Astrocyte (in vitro differentiated cells and primary cell): ENCODE measurements around the gene CYB5R2. TPM values are rescaled to one million over a fixed set of nuclear protein-coding genes. Genes with fewer than 3 reads are reported as not detected.

Source experiments
- DNase-seq: peaks from one replicate; pipeline ENCODE4 v3.0.0-alpha.2; 2010; ENCODE audit warnings: low read depth
- FAIRE-seq: peaks from 2 replicates; lab custom pipeline; 2011; peaks lifted over from hg19 to GRCh38; lab: Jason Lieb, UNC
- H2AFZ ChIP-seq: 2 replicates; pipeline ENCODE4 v1.6.0; 2012; ENCODE audit warnings: low read depth, low read length, inconsistent platforms
- H3K27ac ChIP-seq: 2 replicates; pipeline ENCODE4 v1.5.1; 2011; ENCODE audit warnings: low read depth, low read length, inconsistent platforms
- H3K27me3 ChIP-seq: 2 replicates; pipeline ENCODE4 v1.6.0; 2011; ENCODE audit warnings: low read length, inconsistent platforms; ENCODE audit not compliant: insufficient read depth
- H3K36me3 ChIP-seq: 2 replicates; pipeline ENCODE4 v1.5.1; 2011; ENCODE audit warnings: low read length, inconsistent platforms; ENCODE audit not compliant: insufficient read depth
- H3K4me1 ChIP-seq: 2 replicates; pipeline ENCODE4 v1.5.1; 2011; ENCODE audit warnings: low read length, inconsistent platforms; ENCODE audit not compliant: insufficient read depth
- H3K4me2 ChIP-seq: 2 replicates; pipeline ENCODE4 v1.6.0; 2012; ENCODE audit warnings: low read length, inconsistent platforms
- H3K4me3 ChIP-seq: 2 replicates; pipeline ENCODE4 v1.5.1; 2011; ENCODE audit warnings: low read depth, mild to moderate bottlenecking, low read length, inconsistent platforms; ENCODE audit not compliant: insufficient read depth
- H3K79me2 ChIP-seq: 2 replicates; pipeline ENCODE4 v1.6.0; 2012; ENCODE audit warnings: mild to moderate bottlenecking, low read length, inconsistent platforms; ENCODE audit not compliant: insufficient read depth
- H3K9ac ChIP-seq: 2 replicates; pipeline ENCODE4 v1.6.0; 2012; ENCODE audit warnings: mild to moderate bottlenecking, low read length, inconsistent platforms
- H3K9me3 ChIP-seq: 2 replicates; pipeline ENCODE4 v1.5.1; 2012; ENCODE audit warnings: low read depth, mild to moderate bottlenecking, low read length, inconsistent platforms; ENCODE audit not compliant: insufficient read depth
- H4K20me1 ChIP-seq: 2 replicates; pipeline ENCODE4 v1.6.0; 2012; ENCODE audit warnings: low read length, inconsistent platforms; ENCODE audit not compliant: insufficient read depth
- H3K27ac Mint-ChIP-seq: one replicate; pipeline ENCODE4 v1.8.0; 2021; ENCODE audit warnings: mild to moderate bottlenecking, mixed read lengths; ENCODE audit not compliant: unreplicated experiment
- H3K27me3 Mint-ChIP-seq: one replicate; pipeline ENCODE4 v1.8.0; 2021; ENCODE audit warnings: low read depth, mixed read lengths; ENCODE audit not compliant: unreplicated experiment
- H3K36me3 Mint-ChIP-seq: one replicate; pipeline ENCODE4 v1.8.0; 2021; ENCODE audit warnings: low read depth, mixed read lengths; ENCODE audit not compliant: unreplicated experiment
- H3K4me1 Mint-ChIP-seq: one replicate; pipeline ENCODE4 v1.8.0; 2021; ENCODE audit warnings: low read depth, mixed read lengths; ENCODE audit not compliant: unreplicated experiment
- H3K4me3 Mint-ChIP-seq: one replicate; pipeline ENCODE4 v1.8.0; 2021; ENCODE audit warnings: mild to moderate bottlenecking, moderate library complexity, mixed read lengths; ENCODE audit not compliant: unreplicated experiment
- H3K9me3 Mint-ChIP-seq: one replicate; pipeline ENCODE4 v1.8.0; 2021; ENCODE audit warnings: mild to moderate bottlenecking, mixed read lengths; ENCODE audit not compliant: unreplicated experiment
- EZH2 ChIP-seq: IDR thresholded peaks from 2 replicates; pipeline ENCODE4 v1.6.1; 2012; ENCODE audit warnings: mild to moderate bottlenecking, low read length, inconsistent platforms; ENCODE audit not compliant: insufficient read depth
- total RNA-seq: library from RNA; stranded (reverse); gene quantifications from 2 replicates; pipeline ENCODE4 v1.2.1, GENCODE V29; 2021
- TF ChIP-seq, protein P1 (sequence below): IDR thresholded peaks from 2 replicates; pipeline ENCODE4 v1.5.1; 2011; ENCODE audit warnings: low read depth, mild to moderate bottlenecking, inconsistent platforms, low read length, moderate library complexity; ENCODE audit not compliant: insufficient read depth

Gene CYB5R2
- total RNA-seq, 1 donor from 2014 or later: 11.9 TPM

DNA sequence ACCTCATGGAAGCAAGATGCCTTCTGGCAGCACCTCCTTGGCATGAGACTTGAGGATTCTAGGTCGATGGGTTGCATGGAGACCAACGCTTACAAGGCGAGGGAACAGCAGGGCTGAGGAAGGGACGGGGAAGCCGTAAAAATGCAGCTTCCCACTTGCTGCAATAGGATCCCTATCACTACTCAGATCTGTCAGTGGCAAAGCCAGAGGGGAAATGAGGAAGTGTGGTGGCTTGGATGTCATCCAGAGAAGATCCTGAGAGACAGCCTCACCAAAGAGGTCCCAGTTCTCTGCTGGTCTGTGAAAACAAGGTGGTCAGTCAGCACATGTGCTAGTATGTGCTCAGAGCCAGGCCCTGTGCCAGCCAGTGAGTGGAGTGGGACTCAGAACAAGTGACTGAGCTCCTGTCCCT is 22.2 kb downstream of the CYB5R2 start:
- Histone ChIP-seq H3K79me2 (no peaks in the 10 kb centered on the region), H4K20me1 (no peaks in the 10 kb centered on the region), H3K4me1 (no peaks in the 10 kb centered on the region), H3K4me2 (no peak overlapping the region), H3K36me3 (no peaks in the 10 kb centered on the region), H3K27me3 (no peaks in the 10 kb centered on the region), H3K4me3 (no peak overlapping the region), H2AFZ (no peak overlapping the region), H3K9me3 (no peaks in the 10 kb centered on the region), H3K27ac (no peak overlapping the region), H3K9ac (no peak overlapping the region)
- H3K4me1 Mint-ChIP-seq: peaks cover 3% of the 10 kb centered on the region
- H3K36me3 Mint-ChIP-seq: peaks cover 8% of the 10 kb centered on the region
- H3K9me3 Mint-ChIP-seq: no peaks in the 10 kb centered on the region
- H3K27me3 Mint-ChIP-seq: peaks cover 41% of the 10 kb centered on the region
- FAIRE-seq (no peak), DNase-seq (no peak)
- TF ChIP-seq, protein P1, sequence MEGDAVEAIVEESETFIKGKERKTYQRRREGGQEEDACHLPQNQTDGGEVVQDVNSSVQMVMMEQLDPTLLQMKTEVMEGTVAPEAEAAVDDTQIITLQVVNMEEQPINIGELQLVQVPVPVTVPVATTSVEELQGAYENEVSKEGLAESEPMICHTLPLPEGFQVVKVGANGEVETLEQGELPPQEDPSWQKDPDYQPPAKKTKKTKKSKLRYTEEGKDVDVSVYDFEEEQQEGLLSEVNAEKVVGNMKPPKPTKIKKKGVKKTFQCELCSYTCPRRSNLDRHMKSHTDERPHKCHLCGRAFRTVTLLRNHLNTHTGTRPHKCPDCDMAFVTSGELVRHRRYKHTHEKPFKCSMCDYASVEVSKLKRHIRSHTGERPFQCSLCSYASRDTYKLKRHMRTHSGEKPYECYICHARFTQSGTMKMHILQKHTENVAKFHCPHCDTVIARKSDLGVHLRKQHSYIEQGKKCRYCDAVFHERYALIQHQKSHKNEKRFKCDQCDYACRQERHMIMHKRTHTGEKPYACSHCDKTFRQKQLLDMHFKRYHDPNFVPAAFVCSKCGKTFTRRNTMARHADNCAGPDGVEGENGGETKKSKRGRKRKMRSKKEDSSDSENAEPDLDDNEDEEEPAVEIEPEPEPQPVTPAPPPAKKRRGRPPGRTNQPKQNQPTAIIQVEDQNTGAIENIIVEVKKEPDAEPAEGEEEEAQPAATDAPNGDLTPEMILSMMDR: no peak
- no peak overlapping the region for H3K4me3 Mint-ChIP-seq
- no peak overlapping the region for H3K27ac Mint-ChIP-seq

DNA sequence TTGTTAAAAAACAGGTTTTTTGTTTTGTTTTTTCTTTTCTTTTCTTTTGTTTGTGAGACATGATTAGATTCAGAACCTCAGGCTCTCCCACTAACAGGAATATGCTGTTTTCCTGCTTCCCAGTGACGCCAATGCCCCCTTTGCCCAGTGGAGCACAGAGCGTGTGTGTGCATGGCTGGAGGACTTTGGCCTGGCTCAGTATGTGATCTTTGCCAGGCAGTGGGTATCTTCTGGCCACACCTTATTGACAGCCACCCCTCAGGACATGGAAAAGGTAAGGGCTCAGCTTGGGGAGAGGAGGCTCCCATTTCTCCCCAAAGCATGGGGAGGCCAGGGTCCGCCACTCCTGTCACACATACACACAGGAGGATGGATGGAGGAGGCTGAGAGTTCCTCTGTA is 25.0 kb downstream of the CYB5R2 start:
- TF ChIP-seq EZH2: no peak
- TF ChIP-seq, protein P1: no peak
- H3K4me1 Mint-ChIP-seq: peaks cover 3% of the 10 kb centered on the region
- no peak for FAIRE-seq
- Histone ChIP-seq H2AFZ (no peak overlapping the region), H3K9ac (no peak overlapping the region), H3K36me3 (no peaks in the 10 kb centered on the region), H3K4me2 (no peak overlapping the region), H3K27ac (no peak overlapping the region), H3K4me1 (no peaks in the 10 kb centered on the region), H3K27me3 (no peaks in the 10 kb centered on the region), H3K4me3 (no peak overlapping the region), H4K20me1 (no peaks in the 10 kb centered on the region), H3K9me3 (no peaks in the 10 kb centered on the region), H3K79me2 (no peaks in the 10 kb centered on the region)
- no peak overlapping the region for H3K4me3 Mint-ChIP-seq
- H3K9me3 Mint-ChIP-seq: peaks cover 1% of the 10 kb centered on the region
- H3K27ac Mint-ChIP-seq: no peak overlapping the region
- peaks cover 7% of the 10 kb centered on the region for H3K36me3 Mint-ChIP-seq
- peaks cover 33% of the 10 kb centered on the region for H3K27me3 Mint-ChIP-seq
- DNase-seq: no peak

DNA sequence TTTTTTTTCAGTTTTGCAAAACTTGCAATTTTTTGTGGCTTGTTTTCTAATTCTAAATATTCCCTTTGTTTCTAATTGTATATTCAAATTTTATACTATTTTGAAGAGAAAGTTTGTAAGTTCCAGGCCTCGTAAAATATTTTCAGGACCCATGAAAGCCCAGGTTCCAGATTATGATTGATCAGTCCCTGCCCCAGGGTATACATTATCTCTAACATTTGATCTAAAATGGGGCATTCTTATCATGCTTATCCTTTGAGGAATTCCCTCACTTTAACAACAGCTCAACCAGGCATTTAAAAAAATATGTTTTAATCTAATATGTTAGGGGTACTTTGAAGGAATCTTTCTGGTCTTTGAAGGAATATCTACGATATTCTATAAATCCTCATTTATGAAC is 26.4 kb downstream of the CYB5R2 start:
- no peak overlapping the region for H3K27ac Mint-ChIP-seq
- Histone ChIP-seq H3K27me3 (no peaks in the 10 kb centered on the region), H3K9me3 (no peaks in the 10 kb centered on the region), H3K9ac (no peak overlapping the region), H3K4me3 (no peak overlapping the region), H2AFZ (no peak overlapping the region), H3K36me3 (no peaks in the 10 kb centered on the region), H3K4me1 (no peaks in the 10 kb centered on the region), H4K20me1 (no peaks in the 10 kb centered on the region), H3K79me2 (no peaks in the 10 kb centered on the region), H3K4me2 (no peak overlapping the region), H3K27ac (no peak overlapping the region)
- H3K27me3 Mint-ChIP-seq: peaks cover 24% of the 10 kb centered on the region
- TF ChIP-seq, protein P1: no peak
- TF ChIP-seq EZH2: no peak
- H3K36me3 Mint-ChIP-seq: peaks cover 7% of the 10 kb centered on the region
- DNase-seq (no peak), FAIRE-seq (no peak)
- no peak overlapping the region for H3K4me3 Mint-ChIP-seq
- peaks cover 1% of the 10 kb centered on the region for H3K9me3 Mint-ChIP-seq
- peaks cover 3% of the 10 kb centered on the region for H3K4me1 Mint-ChIP-seq
